Endothelial cell of umbilical vein (primary cell): ENCODE results near the gene DCC. TPM values are rescaled to one million over a fixed set of nuclear protein-coding genes. Genes with fewer than 3 reads are reported as not detected.

Experiments
- BruUV-seq: library from RNA; stranded (reverse); fragments of 400-500 nt; replicated peaks from 2 replicates; lab custom pipeline; 2021; lab: Mats Ljungman, UMichigan
- CTCF ChIA-PET: fragments of 300-600, 350-600 bp; sonication (Branson Sonifier 250); formaldehyde crosslinking; loops from one replicate; lab custom pipeline; 2021; ENCODE audit warnings: antibody characterized with exemption, inconsistent platforms; lab: Charles Lee
- POLR2A ChIA-PET: fragments of 300-600, 350-600 bp; sonication (Branson Sonifier 250); formaldehyde crosslinking; loops from one replicate; lab custom pipeline; 2021; ENCODE audit warnings: antibody characterized with exemption, inconsistent platforms; lab: Charles Lee
- DNase-seq: peaks from one replicate; pipeline ENCODE4 v3.0.0-alpha.2; 2011; ENCODE audit warnings: low read depth, low spot score
- FAIRE-seq: peaks from 2 replicates; lab custom pipeline; 2011; peaks lifted over from hg19 to GRCh38; lab: Jason Lieb, UNC
- H2AFZ ChIP-seq: 2 replicates; pipeline ENCODE4 v1.6.0; 2012; ENCODE audit warnings: low read depth, low read length, control low read depth, inconsistent platforms
- H3K27ac ChIP-seq: 2 replicates; pipeline ENCODE4 v1.5.1; 2011; ENCODE audit warnings: low read depth, mild to moderate bottlenecking, control low read depth, low read length, moderate library complexity; ENCODE audit not compliant: insufficient read depth
- H3K27me3 ChIP-seq, 2 experiments: 2 replicates each; pipeline versions ENCODE4 v1.6.0 to v1.6.1; 2011; ENCODE audit warnings: low read length in 2 of 2, mixed read lengths in 1 of 2; ENCODE audit not compliant: control insufficient read depth in 2 of 2, insufficient read depth in 2 of 2
- H3K36me3 ChIP-seq, 2 experiments: 2 replicates in 1 of 2; 3 replicates in 1 of 2; pipeline ENCODE4 v1.5.1; 2011; ENCODE audit warnings: low read length in 2 of 2, mild to moderate bottlenecking in 1 of 2, moderate library complexity in 1 of 2; ENCODE audit not compliant: control insufficient read depth in 2 of 2, insufficient read depth in 2 of 2; ENCODE audit errors: extremely low read depth in 1 of 2
- H3K4me1 ChIP-seq: 3 replicates; pipeline ENCODE4 v1.5.1; 2011; ENCODE audit warnings: mild to moderate bottlenecking, low read length; ENCODE audit not compliant: control insufficient read depth, insufficient read depth; ENCODE audit errors: extremely low read depth
- H3K4me2 ChIP-seq: 2 replicates; pipeline ENCODE4 v1.6.1; 2011; ENCODE audit warnings: low read length, control low read depth, mixed read lengths; ENCODE audit not compliant: insufficient read depth
- H3K4me3 ChIP-seq, 3 experiments: fragments of 200-600 bp in 1 of 3; sonication (generic), shearing (Covaris generic) in 1 of 3; replicated peaks in 1 of 3; 2 replicates each; pipeline ENCODE4 v1.5.1; 2011 to 2016; ENCODE audit warnings: control low read depth in 3 of 3, low read length in 3 of 3, mild to moderate bottlenecking in 2 of 3, inconsistent platforms in 1 of 3, low read depth in 1 of 3, moderate library complexity in 1 of 3; ENCODE audit not compliant: insufficient read depth in 1 of 3
- H3K79me2 ChIP-seq: 2 replicates; pipeline ENCODE4 v1.6.0; 2012; ENCODE audit warnings: low read length, inconsistent platforms; ENCODE audit not compliant: control insufficient read depth, insufficient read depth
- H3K9ac ChIP-seq: replicated peaks from 2 replicates; pipeline ENCODE3; 2011; ENCODE audit warnings: low read length, control low read depth; ENCODE audit not compliant: insufficient read depth; ENCODE audit errors: extremely low read depth
- H3K9me1 ChIP-seq: replicated peaks from 3 replicates; pipeline ENCODE4 v1.6.0; 2011; ENCODE audit warnings: mild to moderate bottlenecking, low read length; ENCODE audit not compliant: control insufficient read depth, insufficient read depth; ENCODE audit errors: extremely low read depth
- H3K9me3 ChIP-seq: replicated peaks from 2 replicates; pipeline ENCODE4 v1.5.1; 2012; ENCODE audit warnings: low read length, inconsistent platforms; ENCODE audit not compliant: control insufficient read depth, insufficient read depth
- H4K20me1 ChIP-seq: replicated peaks from 2 replicates; pipeline ENCODE3; 2011; ENCODE audit warnings: mild to moderate bottlenecking, low read length; ENCODE audit not compliant: control insufficient read depth, insufficient read depth; ENCODE audit errors: extremely low read depth
- EZH2 ChIP-seq: IDR thresholded peaks from 2 replicates; pipeline ENCODE4 v1.6.1; 2012; ENCODE audit warnings: borderline replicate concordance, low read depth, mild to moderate bottlenecking, moderate library complexity, low read length, inconsistent platforms; ENCODE audit not compliant: severe bottlenecking
- FOS ChIP-seq: IDR thresholded peaks from 2 replicates; pipeline ENCODE4 v1.6.1; 2011; ENCODE audit warnings: mild to moderate bottlenecking, low read length, moderate library complexity, borderline replicate concordance; ENCODE audit not compliant: insufficient read depth
- GATA2 ChIP-seq: IDR thresholded peaks from 2 replicates; pipeline ENCODE4 v1.7.0; 2011; ENCODE audit warnings: low read depth, mild to moderate bottlenecking, moderate library complexity, mixed read lengths, low read length; ENCODE audit not compliant: insufficient read length, insufficient read depth
- JUN ChIP-seq: IDR thresholded peaks from 2 replicates; pipeline ENCODE4 v1.6.1; 2011; ENCODE audit warnings: borderline replicate concordance, low read depth; ENCODE audit not compliant: insufficient read length, insufficient read depth
- MAX ChIP-seq: IDR thresholded peaks from 2 replicates; pipeline ENCODE4 v1.6.1; 2011; ENCODE audit not compliant: insufficient read depth, insufficient read length
- MYC ChIP-seq: IDR thresholded peaks from one replicate; pipeline ENCODE4 v1.6.1; 2011; ENCODE audit warnings: mild to moderate bottlenecking, low read depth, low read length
- POLR2A ChIP-seq: IDR thresholded peaks from 2 replicates; pipeline ENCODE4 v1.6.1; 2012; ENCODE audit warnings: low read depth, mild to moderate bottlenecking, control low read depth, low read length
- POLR2AphosphoS5 ChIP-seq: IDR thresholded peaks from 2 replicates; pipeline ENCODE4 v1.6.1; 2012; ENCODE audit warnings: low read depth, mild to moderate bottlenecking, control low read depth, low read length, moderate library complexity; ENCODE audit not compliant: insufficient read depth
- dilution Hi-C: fragments of 300-500 bp; cut with MboI; formaldehyde crosslinking; loops from one replicate; pipeline ENCODE4 v1.15.0; 2019; ENCODE audit warnings: low sequenced_read_pairs; ENCODE audit not compliant: extremely low pct_ligation_motif_present
- intact Hi-C: fragments of 100-400 bp; cut with micrococcal nuclease; formaldehyde crosslinking; loops from one replicate; pipeline ENCODE4 v1.10.0; 2022
- polyA plus RNA-seq, 4 experiments: library from polyadenylated mRNA; depleted of rRNA in 3 of 4; stranded (reverse) in 3 of 4; unstranded in 1 of 4; fragments of >200 nt; gene quantifications; 2 replicates each; pipeline versions ENCODE4 v1.2.1 to v1.2.3, GENCODE V29; 2011 to 2012; ENCODE audit warnings: missing spikeins in 1 of 4
- total RNA-seq: library from RNA; stranded (reverse); gene quantifications from 2 replicates; pipeline ENCODE4 v1.2.3, GENCODE V29; 2021
- TF ChIP-seq, protein P1 (sequence below), 2 donors: IDR thresholded peaks; 1 replicate in 1 of 2; 2 replicates in 1 of 2; pipeline ENCODE4 v1.5.1; 2011; ENCODE audit warnings: low read length in 2 of 2, mild to moderate bottlenecking in 2 of 2, moderate library complexity in 2 of 2, control low read depth in 1 of 2, inconsistent platforms in 1 of 2, low read depth in 1 of 2; ENCODE audit not compliant: insufficient read depth in 1 of 2; ENCODE audit errors: extremely low read depth in 1 of 2

DCC gene
- total and polyA plus RNA-seq, 2 donors (not counting 3 experiments of a cell fraction or from before 2014, with no cell fraction given), result not detected

DNA sequence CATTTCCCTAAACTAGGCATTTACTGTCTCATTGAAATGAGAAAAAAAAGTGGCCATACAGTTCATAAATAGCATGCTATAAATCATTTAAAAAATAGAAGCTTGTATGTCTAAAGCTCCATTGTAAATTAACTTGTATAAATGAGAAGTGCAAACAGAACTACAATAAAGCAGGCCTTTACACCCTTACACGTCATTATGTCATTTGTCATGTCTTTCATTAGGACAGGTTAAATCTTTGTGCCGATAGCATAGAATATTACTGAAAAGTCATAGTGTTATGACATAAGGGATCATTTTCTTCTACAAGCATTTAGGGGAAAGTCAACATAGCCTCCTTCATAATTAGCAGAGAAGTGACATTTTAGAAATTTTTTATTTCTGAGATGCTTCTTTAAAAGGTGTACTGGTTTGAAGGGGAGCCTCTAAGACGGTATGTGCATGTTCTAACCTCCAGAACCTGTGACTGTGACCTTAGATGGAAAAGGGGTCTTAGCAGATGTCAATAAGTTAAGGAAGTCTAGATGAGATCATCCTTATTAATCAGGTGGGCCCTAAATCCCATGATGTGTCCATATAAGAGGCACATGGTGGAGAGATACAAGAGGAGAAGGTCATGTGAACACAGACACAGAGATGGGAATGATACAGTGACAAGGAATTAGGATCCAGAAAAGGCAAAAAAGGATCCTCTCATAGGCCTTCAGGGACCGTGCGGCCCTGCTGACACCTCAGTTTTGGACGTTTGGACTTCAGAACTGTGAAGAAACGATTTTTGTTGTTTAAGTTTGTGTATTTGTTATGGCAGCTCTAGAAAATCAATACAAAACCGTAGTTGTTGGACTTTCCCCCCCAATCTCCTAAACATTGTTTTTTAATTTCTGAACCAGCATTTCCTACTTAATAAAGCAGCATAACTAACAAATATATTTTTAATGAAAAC, 1020.8 kb downstream of the DCC start:
- no peaks in the 10 kb centered on the region for H3K27me3 ChIP-seq
- no peak overlapping the region for H3K27ac ChIP-seq
- H3K9me1 ChIP-seq, result no peaks in the 10 kb centered on the region
- H2AFZ ChIP-seq, result no peak overlapping the region
- POLR2A ChIA-PET, result no interaction called here
- no peaks in the 10 kb centered on the region for H3K36me3 ChIP-seq
- dilution Hi-C loops, result no loop called here
- TF ChIP-seq GATA2, result no peak
- no peak for TF ChIP-seq FOS
- no peak for TF ChIP-seq JUN
- no peak for TF ChIP-seq POLR2AphosphoS5
- no peak for TF ChIP-seq EZH2
- no peak for TF ChIP-seq MAX
- TF ChIP-seq, protein P1, sequence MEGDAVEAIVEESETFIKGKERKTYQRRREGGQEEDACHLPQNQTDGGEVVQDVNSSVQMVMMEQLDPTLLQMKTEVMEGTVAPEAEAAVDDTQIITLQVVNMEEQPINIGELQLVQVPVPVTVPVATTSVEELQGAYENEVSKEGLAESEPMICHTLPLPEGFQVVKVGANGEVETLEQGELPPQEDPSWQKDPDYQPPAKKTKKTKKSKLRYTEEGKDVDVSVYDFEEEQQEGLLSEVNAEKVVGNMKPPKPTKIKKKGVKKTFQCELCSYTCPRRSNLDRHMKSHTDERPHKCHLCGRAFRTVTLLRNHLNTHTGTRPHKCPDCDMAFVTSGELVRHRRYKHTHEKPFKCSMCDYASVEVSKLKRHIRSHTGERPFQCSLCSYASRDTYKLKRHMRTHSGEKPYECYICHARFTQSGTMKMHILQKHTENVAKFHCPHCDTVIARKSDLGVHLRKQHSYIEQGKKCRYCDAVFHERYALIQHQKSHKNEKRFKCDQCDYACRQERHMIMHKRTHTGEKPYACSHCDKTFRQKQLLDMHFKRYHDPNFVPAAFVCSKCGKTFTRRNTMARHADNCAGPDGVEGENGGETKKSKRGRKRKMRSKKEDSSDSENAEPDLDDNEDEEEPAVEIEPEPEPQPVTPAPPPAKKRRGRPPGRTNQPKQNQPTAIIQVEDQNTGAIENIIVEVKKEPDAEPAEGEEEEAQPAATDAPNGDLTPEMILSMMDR (IDR thresholded peaks at IDR 0.05; ENCODE audit: extremely low read depth in 1 of 2, insufficient read depth in 1 of 2, low read depth in 1 of 2, low read length in 2 of 2), result no peak
- no peak for TF ChIP-seq MYC
- no peak for TF ChIP-seq POLR2A
- FAIRE-seq (no peak), DNase-seq (no peak)
- no peaks in the 10 kb centered on the region for H4K20me1 ChIP-seq
- H3K79me2 ChIP-seq, result no peaks in the 10 kb centered on the region
- H3K4me2 ChIP-seq, result no peak overlapping the region
- BruUV-seq, result no TSS peak
- no peak overlapping the region for H3K4me3 ChIP-seq
- CTCF ChIA-PET, result no interaction called here
- intact Hi-C loops, result no loop called here
- H3K4me1 ChIP-seq, result no peaks in the 10 kb centered on the region
- peaks cover 4% of the 10 kb centered on the region for H3K9me3 ChIP-seq
- no peak overlapping the region for H3K9ac ChIP-seq
